Fibroblast of peridontal ligament (primary cell): Measurements from ENCODE around the gene RARG.
"Not testable (repeated sequence)": the region's sequence is repeated elsewhere in the genome, so short reads cannot be mapped to it uniquely, and the experiment has no call there.

Experiments used
- DNase-seq: peaks from one replicate; pipeline ENCODE4 v3.0.0-alpha.2; 2010; ENCODE audit errors: extremely low read depth

The RARG gene

DNA sequence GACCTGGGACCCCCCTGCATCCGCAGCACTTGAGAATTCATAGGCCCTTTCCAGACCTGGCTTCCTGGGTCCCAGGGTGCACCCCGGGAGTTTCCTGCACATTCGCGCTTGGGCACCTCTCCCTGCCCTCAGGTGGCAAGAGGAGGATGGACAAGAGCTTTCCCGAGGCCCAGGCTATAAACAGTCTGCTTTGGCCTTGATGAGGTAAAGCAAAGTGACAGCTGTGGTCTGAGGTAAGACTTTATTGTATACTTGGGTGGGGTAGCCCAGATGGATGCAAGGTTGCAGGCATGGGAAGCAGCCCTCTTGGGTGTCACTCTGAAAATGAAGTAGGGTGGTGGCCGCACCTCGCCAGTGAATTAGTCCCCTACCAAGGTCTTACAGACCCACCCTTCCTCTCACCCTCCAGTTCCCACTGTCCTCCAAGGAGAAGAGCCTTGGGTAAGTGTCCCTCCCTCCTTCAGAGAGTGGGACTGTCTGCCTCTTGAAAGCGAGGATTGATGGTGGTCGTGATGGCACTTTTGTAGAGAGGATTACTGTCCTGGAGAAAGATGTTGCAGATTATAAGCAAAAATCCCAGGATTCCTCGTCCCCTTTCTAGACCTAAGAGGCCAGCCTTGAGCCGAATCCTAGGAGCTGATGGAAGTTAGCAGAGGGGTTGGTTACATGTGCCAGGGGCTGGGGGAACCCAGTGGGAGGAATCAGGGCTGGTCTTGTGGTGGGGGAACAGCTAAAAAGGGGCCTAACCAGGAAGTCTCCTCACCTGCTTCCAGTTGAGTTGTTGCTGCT lies 40.7 kb downstream of the RARG start:
- no peak for DNase-seq

DNA sequence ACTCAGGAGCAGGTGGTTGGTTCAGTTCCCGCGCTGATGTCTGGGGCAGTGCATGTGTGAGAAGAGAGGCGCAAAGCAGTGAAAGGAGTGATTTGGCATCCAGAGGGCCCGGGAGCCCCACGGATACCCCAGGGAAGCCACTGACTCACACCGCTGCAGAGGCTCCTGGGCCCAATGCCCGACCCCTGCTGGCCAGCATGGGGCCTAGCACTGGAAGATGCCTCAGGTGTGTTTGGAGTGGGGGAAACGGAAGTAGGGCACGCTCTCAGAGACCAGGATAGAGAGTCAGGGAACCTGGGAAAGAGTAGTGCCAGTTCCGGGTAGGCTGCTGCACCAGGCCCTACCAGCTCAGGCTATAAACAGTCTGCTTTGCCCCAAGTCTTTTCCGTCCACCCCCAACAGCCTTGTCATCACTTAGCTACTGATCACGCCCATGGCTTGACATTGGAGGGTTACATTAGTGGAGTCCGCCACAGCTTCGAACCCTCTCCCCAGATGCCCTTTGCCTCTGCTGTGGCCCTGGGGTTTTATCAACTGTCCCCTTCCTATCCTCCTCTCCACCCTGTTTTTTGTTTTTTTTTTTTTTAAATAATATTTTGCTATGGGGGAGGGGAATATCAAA lies 41.8 kb downstream of the RARG start:
- peak; percentile 68 for DNase-seq

DNA sequence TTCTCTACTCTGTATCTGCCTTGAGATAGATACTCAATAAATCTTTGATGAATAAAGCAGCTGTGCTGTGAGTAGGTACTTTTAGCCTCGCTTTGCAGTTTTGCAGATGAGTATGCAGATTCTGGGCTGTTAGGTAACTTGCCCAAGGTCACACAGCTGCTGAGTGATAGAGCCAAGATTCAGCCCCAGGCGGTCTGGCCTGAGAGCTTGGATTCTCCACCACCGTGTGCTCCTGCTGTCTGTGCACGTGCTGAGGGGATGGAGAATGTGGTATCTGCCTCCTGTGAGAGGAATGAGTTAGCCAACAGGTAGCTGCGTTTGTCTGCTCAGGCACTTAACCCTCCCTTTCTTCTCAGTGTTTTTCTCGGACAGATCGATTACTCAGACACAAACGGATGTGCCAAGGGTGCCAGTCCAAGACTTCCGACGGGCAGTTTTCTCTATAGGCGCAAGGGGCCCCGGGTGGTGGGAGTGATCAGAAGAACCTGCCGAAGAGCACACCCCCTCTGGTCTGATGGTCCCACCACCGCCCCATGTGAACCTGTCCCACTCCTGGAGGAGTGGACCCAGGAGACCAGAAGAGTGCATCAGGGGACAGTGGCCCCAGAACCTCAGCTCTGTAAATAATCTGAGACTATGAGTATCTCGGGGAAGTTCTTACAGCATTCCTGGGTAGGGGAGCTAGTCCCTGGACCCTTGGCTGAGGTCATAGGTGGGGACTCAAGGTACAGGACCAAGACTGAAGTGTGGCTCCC lies 44.7 kb downstream of the RARG start:
- DNase-seq = no peak

DNA sequence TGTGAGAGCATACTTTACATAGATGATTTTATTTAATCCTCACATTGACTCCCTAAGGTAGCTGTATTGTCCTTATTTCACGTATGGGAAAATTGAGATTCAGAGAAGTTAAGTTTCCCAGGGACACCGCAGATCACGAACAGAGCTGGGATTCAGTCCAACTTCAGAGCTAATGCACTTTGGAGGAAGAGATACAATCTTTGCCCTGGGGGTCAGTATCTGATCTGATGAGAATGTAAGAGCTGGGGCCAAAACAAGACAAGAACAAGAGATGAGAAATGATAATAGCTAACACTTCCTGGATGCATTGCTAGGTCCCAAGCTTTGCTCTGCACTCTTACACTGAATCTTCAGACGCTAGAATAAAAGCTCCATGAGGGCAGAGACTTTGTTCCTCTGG lies 45.3 kb downstream of the RARG start:
- DNase-seq = no peak

- DNase-seq = no peak
Measured at GRCh38 chr12:53185582-53186153, 46.3 kb downstream of the RARG start.

DNA sequence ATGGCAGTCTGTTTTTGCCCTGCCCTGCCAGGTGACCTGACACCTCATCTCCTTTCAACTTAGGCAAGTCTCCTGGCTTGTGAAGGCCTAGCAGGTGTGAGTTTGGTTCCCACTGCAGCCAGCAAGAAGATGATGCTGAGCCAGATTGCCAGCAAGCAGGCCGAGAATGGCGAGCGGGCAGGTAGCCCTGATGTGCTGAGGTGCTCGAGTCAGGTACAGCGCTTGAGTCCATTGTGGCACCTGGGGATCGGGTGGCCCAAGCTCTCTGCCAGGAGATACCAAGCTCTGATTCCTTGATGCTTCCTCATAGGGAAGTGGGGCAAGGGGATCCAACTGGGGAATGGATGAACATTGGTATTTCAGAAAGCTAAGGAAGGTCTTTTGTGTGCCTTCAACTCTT lies 47.2 kb downstream of the RARG start:
- DNase-seq = no peak

GRCh38 chr12:53182903-53183302 lies 49.1 kb downstream of the RARG start:
- peak; percentile 14 for DNase-seq

- no peak for DNase-seq
Measured at GRCh38 chr12:53181935-53182334, 50.1 kb downstream of the RARG start.

GRCh38 chr12:53180931-53181645 lies 50.9 kb downstream of the RARG start:
- peak; percentile 74 for DNase-seq

- DNase-seq = peak; percentile 95
Measured at GRCh38 chr12:53180220-53180930, 51.6 kb downstream of the RARG start, which contains the start of the genes CSAD and ZNF740. CSAD (minus strand) TSS chr12:53180925; CDS start chr12:53173470, 7,455 bp downstream. ZNF740 (plus strand) TSS chr12:53180722; CDS start chr12:53181984, 1,262 bp downstream.

DNA sequence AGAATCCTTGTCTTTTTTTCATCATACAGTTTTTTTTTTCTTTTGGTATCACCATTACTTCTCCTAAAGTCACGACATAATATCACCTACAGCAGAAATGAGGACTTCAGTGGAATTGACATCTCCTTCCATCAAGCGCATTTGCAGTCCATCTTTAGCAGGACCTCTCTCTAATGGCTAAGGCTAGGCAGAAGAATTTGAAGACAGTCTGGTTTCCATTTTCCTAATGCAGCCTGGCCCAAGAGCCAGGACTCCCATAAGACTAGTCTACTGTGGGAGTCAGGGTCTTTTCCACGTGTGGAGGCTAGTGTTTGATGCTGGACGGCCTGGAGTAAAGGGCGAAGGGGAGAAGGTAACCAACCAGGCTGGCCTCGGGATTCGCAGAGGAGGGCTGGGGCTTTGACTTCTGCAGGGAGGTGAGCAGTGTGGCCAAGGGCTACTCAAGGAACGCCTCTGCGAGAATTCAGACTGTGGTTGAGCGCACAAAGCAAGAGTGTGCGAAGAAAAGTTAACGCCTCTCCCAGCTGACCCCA lies 52.3 kb downstream of the RARG start:
- DNase-seq = no peak

DNA sequence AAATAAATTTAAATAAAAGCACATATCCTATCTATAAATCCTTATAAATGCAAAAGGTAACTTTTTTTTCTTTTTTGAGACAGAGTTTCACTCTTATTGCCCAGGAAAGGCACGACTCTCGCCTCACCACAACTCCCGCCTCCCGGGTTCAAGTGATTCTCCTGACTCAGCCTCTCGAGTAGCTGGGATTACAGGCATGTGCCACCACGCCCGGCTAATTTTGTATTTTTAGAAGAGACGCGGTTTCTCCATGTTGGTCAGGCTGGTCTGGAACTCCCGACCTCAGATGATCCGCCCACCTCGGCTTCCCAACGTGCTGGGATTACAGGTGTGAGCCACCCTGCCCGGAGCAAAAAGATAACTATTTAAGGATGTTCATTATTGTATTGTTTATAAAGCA lies 53.2 kb downstream of the RARG start:
- not testable (repeated sequence) for DNase-seq

DNA sequence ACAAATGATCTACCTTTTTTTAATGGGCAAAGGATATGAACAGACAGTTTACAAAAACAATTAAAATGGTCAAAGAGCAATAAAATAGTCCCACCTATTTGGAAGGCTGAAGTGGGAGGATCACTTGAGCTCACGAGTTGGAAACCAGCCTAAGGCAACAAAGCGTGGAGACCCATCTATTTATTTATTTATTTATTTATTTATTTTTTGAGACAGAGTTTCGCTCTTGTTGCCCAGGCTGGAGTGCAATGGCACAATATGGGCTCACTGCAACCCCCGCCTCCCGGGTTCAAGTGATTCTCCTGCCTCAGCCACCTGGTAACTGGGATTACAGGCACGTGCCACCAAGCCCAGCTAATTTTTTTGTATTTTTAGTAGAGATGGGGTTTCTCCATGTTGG lies 54.6 kb downstream of the RARG start:
- DNase-seq = not testable (repeated sequence)

DNA sequence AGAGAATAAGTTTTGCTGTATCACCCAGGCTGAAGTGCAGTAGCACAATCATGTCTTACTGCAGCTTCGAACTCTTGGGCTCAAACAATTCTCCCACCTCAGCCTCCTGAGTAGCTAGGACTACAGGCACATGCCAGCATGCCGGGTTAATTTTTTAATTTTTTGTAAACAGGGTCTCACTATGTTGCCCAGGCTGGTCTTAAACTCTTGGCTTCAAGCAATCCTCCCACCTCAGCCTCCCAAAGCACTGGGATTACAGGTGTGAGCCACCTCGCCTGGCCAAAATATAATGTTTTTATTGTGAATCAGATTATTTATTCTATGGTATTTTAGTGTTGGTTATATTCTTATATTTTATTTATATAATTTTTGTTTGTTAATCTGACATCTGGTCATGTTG lies 55.3 kb downstream of the RARG start:
- no peak for DNase-seq

DNA sequence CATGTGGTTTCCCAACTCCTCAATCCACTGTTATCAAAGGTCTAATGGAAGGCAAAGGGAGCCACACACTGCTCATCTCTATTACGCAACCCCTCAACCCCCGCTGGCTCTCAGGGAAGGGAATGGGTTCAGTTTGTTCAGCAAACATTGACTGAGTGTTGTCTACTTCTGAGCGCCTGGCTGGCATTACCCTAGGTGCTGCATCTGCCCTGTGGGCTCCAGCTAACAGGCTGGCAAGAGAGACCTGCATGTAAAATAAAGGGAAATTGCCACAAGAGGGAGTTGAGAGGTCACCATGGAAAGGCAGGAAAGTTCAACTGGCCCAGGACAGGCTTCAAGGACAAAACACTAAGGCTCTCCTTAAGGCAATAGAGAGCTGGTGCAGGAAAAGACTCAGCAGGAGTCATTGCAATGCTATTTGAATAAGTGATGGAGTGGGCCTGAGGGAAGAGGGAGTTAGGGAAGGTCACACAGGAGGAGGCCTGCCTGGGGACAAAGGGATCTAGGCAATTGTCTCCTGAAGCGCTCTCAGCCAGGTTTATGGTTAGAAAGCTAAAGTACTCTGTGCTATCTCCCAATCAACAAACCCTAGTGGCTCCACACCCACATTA lies 57.0 kb downstream of the RARG start:
- DNase-seq = peak; percentile 58

DNA sequence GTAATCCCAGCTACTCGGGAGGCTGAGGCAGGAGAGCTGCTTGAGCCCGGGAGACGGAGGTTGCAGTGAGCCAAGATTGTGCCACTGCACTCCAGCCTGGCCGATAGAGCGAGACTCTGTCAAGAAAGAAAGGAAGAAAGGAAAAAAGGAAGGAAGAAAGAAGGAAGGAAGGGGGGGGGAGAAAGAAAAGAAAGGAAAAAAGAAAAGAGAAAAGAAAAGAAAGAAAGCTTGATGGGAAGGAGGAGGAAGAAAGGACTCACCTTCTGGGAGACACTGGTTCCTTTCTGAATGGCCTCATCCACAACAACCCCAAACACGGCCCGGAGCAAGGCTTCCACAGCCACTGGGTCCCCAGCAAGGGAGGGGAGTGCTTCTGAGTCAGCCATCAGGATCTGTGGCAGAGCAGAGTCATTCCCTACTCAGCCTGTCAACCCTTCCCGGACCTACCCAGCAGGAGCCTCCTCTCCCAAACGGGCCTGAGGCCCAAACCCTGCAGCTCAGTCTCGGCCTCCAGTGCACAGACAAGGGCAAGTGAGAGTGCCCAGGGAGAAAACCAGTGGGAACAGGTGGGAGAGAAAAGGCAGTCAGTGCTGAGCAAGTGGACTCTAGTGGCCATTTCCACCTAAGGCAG lies 58.8 kb downstream of the RARG start:
- DNase-seq = peak; percentile 19

GRCh38 chr12:53172352-53172751 lies 59.7 kb downstream of the RARG start:
- DNase-seq = peak; percentile 57

DNA sequence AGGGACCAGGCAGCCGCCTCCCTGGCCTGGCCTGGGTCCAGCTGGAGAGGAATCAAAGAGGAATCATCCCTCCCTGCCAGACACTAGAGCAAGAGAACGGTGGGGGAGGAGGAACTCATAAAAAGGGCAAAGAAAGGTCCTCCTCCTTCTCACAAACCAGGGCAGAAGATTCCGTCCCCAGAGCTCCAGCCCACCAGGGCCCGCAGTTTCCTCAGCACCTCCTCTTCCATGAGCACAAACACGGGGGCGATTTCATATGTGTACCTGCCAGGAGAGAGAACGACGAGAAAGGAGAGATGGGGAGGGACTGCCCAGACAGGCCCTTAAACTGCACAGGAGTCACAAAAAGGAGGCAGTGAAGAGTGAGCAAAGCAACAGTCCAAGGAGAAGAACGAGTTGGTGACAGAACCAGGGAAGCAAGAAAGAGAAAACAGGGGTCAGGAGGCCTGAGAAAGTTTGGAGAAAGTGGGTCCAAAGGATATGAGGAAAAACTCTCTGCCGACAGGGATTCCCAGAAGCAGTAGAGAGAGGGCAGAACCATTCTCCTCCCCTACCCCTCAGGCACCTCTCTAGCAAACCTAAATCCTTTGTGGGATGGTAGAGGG lies 60.2 kb downstream of the RARG start:
- DNase-seq = no peak
